Measurements from ENCODE around the gene APCDD1.
"Not testable (repeated sequence)": the region's sequence is repeated elsewhere in the genome, so short reads cannot be mapped to it uniquely, and the experiment has no call there.

Gene APCDD1

DNA sequence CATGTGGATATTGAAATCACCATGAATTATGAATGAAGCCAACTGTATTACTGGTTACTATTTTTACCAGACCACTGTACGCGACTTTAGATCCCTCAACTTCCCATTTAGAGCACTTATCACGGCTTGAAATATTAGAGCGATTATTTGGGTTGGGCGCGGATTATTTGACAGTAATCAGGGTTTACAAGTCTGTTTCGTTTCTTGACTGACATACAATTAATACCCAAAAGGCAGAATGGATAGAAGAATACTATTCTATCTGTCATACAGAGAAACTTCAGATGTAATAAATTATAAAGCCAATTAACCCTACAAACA, 70.9 kb downstream of the APCDD1 start:
- DNase-seq: no peak

DNA sequence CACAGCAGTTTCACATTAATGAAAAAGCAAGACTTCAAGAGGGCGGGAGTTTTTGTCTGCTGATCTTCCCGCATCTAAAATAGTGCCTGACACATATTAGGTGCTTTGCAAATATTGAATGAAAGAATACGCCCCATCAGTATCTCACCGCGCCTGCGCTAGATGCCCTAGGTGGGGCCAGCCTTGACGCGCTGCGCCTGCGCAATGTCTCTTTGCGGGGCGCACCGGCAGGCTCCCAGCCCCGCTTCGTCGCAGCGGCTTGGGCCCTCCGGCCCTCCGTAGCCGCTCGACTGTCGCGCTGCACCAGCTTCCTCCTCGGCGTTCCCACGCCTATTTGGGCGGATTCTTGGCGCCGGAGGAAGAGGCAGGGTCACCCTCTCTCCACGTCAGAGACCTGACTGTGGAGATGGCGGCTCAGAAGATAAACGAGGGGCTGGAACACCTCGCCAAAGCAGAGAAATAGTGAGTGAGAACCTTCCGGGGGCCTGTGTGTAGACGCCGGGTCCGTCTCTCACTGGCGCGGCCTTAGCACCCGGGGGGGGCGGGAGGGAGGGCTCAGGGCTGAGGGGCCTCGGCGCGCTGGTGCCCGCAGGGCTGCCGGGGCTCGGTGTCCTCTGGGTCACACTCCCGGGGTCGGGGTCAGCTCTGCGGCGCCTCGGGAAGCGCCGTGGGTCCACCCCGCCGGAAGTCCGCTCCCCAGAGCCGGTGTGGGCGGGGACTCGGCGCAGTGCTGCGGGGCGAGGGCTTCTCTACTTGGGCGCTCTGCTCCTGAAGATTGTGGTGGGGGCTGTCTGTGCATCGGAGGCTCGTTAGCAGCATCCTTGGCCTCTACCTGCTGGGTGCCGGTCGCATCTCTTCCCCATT, 71.5 kb downstream of the APCDD1 start, which contains the start of gene NAPG:
NAPG (plus strand) TSS at position 331 of the 864 bp plus-strand sequence; CDS start at position 407, 76 bp downstream.
- peak; percentile 44 to 96 (median 84) for DNase-seq

DNA sequence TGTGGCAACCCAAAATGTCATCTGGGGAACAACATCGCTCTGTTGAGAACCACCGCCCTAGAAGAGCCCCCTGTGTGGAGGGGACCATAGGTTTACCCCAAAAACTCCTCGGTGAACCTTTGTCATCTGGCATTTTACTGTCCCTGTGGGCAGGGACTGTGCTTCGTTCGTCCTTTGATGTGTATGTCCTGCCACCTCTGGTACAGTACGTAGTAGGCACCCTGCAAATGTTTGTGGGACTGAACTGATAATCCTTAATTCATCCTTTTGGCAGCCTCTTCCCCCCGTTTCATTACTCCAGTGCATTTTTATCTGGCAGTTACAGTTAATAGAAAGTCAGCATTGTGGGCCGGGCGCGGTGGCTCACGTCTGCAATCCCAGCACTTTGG, 72.1 kb downstream of the APCDD1 start:
- DNase-seq: no peak

DNA sequence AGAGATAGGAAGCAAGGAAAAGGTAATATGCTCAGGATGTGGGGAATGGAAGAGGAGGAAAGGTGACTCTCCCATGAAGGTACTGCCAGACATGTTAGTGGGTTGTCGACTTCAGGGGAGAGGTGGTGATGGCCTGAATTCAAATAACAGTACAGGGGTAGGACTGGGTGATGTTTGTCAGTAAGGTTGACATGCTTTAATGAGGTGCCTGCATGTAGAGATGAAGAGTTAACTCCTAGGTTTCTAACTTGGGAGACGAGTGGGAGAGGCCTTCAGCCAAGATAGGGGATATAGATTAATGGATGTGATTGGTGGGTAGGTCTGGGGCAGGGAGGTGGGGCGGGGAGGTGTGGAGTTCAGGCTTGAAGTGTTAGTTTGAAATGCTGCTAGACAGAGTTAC, 74.0 kb downstream of the APCDD1 start:
- DNase-seq: no peak

DNA sequence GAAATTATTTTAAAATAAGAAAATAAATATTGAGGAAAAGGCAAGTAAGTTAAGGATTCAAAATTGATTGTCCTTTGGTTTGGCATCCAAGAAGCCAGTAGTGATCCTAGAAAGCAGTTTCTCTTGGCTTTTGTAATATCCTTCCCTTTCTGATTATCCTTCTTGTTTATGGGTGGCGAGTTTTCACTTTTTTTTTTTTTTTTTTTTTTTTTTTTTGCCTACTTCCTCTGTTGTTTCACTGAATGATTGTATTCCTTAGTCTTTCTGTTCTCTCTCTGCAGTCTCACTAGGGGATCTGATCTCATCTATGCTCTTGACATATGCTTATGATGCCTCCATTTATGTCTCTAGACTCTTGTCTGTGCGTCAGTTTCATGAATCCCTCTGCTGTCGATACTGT, 75.6 kb downstream of the APCDD1 start:
- DNase-seq: no peak

DNA sequence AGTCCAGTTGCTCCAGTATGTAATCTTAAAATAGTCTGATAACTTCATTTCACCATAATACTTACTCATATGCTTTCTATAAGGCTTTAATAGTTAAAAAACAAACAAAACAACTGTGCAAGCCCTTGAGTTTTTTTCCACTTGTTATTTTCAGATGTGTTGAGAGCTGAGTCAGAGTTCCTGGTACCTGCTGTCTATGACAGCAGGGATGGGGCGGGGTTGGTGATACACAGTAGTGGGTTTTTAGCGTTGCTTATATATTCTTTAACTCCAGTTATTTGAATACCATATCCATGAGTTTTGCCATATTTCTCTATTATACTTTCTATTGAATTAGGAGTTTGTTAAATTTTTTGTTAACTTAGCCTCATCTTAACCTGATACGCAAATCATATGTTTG, 76.4 kb downstream of the APCDD1 start:
- DNase-seq: no peak

DNA sequence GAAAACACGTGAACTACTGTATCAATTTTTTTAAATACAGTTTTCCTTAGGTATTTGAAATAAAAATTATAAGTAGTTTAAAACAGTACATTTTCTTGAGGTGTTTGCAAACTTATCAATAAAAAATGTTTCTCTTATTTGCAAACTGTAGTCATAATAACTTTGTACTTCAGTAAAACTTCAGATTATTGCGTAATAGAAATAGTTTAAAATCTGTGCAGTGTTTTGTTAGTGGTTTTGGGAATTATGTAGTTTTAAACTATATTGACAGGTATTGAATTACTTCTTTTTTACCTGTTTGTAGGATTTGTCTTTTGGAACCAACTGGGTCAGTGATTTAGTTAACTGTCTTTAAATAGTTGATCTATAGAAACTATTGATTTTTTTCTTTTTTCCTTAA, 78.7 kb downstream of the APCDD1 start:
- DNase-seq: no peak

DNA sequence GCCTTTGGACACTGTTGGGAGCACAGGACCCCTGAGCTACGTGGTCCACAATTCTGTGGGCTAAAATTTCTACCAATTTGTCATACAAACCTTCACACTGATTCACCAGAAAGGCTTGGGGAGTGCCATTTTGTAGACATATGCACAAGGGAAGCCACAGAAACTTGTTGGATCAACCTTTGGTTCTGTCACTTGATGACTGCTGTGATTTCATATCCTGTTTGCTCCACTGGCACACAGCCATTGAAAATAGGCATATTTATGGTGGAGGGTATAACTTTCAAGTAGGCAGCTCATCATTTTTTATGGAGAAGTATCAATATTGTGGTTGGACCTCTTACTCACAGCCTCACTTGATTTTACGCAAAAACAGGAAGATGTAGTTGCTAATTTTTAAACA, 81.8 kb downstream of the APCDD1 start:
- DNase-seq: no peak

DNA sequence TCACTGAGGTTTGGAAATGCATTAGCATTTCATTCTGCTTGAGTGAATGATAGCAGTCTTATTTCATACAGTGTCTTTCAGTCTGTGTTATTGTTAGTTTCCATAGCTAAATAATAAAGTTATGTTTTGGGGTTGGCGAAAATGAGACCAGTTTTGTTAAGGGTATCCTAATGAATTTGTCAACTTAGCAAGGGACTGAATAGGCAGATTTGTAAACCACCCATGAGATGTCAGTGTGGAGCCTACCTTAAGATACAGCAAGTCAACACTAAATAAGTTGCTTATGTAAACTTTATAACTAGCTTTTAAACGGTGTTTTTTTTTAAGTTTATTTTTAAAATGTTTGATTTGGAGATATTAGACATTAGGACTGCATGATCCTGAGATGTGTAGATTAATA, 83.3 kb downstream of the APCDD1 start:
- no peak for DNase-seq

DNA sequence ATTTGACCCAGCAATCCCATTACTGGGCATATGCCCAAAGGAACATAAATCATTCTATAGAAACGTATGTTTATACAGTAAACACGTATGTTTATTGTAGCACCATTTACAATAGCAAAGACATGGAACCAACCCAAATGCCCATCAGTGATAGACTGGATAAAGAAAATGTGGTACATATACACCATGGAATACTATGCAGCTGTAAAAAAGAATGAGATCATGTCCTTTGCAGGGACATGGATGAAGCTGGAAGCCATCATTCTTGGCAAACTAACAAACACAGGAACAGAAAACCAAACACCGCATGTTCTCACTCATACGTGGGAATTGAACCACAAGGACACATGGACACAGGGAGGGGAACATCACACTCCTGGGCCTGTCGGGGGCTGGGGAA, 84.7 kb downstream of the APCDD1 start:
- not testable (repeated sequence) for DNase-seq
